Measurements from ENCODE around the gene CNBD2. TPM values are rescaled to one million over a fixed set of nuclear protein-coding genes. Genes with fewer than 3 reads are reported as not detected.

Gene CNBD2
- total RNA-seq, 2 donors from 2014 or later = 3.3 to 4.7 TPM

DNA sequence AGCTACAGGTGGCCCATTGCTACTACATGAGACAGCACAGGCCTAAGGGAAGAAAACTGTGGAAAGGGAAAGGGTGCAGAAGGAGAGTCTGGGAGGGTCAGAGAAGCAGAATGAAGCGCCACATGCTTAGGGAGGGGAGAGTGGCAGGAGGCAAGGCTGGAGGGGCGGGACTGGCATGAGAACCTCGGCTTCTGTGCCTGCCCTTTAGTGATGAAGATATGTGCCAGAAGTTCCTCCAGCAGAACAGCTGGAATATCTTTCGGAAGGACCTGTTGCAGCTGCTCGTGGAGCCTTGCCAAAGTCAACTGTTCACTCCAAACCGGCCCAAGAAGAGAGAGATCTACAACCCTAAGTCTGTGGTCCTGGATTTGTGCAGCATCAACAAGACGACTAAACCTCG is 61.8 kb downstream of the CNBD2 start:
- Histone ChIP-seq H3K27me3 (no peaks in the 10 kb centered on the region), H3K4me3 (no peak overlapping the region), H3K9me3 (no peaks in the 10 kb centered on the region), H3K4me1 (no peaks in the 10 kb centered on the region), H3K9ac (ENCODE audit: low read depth in 2 of 2, low read length in 2 of 2) (no peak overlapping the region), H3K27ac (no peak overlapping the region), H3K36me3 (no peaks in the 10 kb centered on the region)
- no peak for DNase-seq
- intact Hi-C loops (cut with DNase I) = no loop called here
- TF ChIP-seq, protein P1, sequence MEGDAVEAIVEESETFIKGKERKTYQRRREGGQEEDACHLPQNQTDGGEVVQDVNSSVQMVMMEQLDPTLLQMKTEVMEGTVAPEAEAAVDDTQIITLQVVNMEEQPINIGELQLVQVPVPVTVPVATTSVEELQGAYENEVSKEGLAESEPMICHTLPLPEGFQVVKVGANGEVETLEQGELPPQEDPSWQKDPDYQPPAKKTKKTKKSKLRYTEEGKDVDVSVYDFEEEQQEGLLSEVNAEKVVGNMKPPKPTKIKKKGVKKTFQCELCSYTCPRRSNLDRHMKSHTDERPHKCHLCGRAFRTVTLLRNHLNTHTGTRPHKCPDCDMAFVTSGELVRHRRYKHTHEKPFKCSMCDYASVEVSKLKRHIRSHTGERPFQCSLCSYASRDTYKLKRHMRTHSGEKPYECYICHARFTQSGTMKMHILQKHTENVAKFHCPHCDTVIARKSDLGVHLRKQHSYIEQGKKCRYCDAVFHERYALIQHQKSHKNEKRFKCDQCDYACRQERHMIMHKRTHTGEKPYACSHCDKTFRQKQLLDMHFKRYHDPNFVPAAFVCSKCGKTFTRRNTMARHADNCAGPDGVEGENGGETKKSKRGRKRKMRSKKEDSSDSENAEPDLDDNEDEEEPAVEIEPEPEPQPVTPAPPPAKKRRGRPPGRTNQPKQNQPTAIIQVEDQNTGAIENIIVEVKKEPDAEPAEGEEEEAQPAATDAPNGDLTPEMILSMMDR (IDR thresholded peaks at IDR 0.05) = no peak

DNA sequence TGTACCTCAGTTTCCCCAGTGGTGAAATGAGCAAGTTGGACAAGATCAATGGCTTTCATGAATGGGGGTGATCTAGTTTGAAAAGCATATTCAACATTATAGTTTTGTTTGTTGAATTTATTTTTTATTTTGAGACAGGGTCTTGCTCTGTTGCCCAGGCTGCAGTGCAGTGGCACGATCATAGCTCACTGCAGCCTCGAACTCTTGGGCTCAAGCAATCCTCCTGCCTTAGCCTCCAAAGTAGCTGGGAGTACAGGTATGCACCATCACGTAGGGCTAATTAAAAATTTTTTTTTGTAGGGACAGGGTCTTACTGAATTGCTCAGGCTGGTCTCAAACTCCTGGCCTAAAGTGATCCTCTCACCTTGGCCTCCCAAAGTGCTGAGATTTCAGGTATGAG is 63.4 kb downstream of the CNBD2 start:
- TF ChIP-seq, protein P1 (IDR thresholded peaks at IDR 0.05) = no peak
- H3K9me3 ChIP-seq = no peaks in the 10 kb centered on the region
- no peak overlapping the region for H3K27ac ChIP-seq
- H3K27me3 ChIP-seq = no peaks in the 10 kb centered on the region
- no peak for DNase-seq
- no peak overlapping the region for H3K4me3 ChIP-seq
- intact Hi-C loops (cut with DNase I) = no loop called here
- H3K9ac ChIP-seq (ENCODE audit: low read depth in 2 of 2, low read length in 2 of 2) = no peak overlapping the region
- no peaks in the 10 kb centered on the region for H3K4me1 ChIP-seq
- no peaks in the 10 kb centered on the region for H3K36me3 ChIP-seq

DNA sequence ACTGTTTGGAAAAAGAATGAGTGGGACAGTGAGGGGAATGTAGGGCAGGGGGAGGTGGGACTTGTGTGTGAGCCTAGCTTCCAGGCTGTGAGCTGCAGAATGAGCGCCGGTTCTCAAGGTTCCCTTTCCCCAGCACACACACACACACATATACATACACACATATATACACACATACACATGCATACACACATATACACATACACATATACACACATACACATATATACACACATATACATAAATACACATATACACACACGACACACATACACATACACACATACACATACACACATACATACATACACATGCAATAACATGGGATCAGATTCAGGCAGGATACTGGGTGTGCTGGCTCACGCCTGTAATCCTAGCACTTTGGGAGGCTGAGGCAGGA is 66.5 kb downstream of the CNBD2 start:
- no peaks in the 10 kb centered on the region for H3K4me1 ChIP-seq
- H3K9ac ChIP-seq (ENCODE audit: low read depth in 2 of 2, low read length in 2 of 2) = no peak overlapping the region
- H3K36me3 ChIP-seq = no peaks in the 10 kb centered on the region
- no peaks in the 10 kb centered on the region for H3K27me3 ChIP-seq
- no peaks in the 10 kb centered on the region for H3K9me3 ChIP-seq
- TF ChIP-seq, protein P1 (IDR thresholded peaks at IDR 0.05) = no peak
- H3K4me3 ChIP-seq = no peak overlapping the region
- no peak overlapping the region for H3K27ac ChIP-seq
- no peak for DNase-seq
- intact Hi-C loops (cut with DNase I) = no loop called here

DNA sequence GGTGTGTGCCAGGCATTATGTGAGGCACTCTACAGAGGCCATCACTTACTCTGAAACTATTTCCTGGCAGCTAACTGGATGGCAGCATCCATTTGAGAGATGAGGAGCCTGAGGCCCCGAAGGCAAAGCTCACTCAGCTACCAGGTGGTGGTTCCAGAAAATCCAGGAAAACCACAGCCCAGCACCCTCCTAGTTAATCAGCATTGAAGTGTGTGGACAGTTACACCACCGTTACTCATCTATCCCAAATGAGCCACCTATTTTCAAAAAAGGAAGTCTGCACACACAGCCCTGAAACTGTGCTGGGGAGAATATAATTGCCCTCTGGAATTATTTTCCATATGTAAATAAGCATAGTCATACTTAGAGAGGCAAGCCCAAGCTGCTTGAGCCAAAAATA is 67.4 kb downstream of the CNBD2 start:
- no peak for DNase-seq
- intact Hi-C loops (cut with DNase I) = no loop called here
- Histone ChIP-seq H3K9ac (ENCODE audit: low read depth in 2 of 2, low read length in 2 of 2) (no peak overlapping the region), H3K4me3 (no peak overlapping the region), H3K9me3 (no peaks in the 10 kb centered on the region), H3K36me3 (no peaks in the 10 kb centered on the region), H3K27me3 (no peaks in the 10 kb centered on the region), H3K4me1 (no peaks in the 10 kb centered on the region), H3K27ac (no peak overlapping the region)
- TF ChIP-seq, protein P1 (IDR thresholded peaks at IDR 0.05) = no peak

DNA sequence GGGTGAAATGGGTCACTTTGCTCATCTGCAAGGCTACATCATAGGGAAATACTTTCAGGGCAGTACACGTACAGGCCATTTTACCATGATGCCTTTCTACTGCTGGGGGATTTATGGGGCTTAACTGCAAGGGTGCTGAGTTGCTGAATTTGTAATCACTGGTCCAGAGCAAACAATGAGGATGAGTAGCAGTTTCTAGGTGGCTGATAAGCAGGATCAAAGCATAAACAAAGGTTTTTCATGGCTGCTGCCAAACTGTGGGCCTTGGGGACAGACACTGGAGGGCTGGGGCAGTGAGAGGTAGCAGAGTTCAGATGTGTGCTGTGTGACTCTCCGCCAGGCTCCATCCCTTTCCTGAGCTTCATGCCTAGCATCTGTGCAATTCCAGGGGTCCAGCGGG is 68.3 kb downstream of the CNBD2 start:
- no peaks in the 10 kb centered on the region for H3K27me3 ChIP-seq
- H3K4me3 ChIP-seq = no peak overlapping the region
- DNase-seq = no peak
- TF ChIP-seq, protein P1 (IDR thresholded peaks at IDR 0.05) = no peak
- H3K4me1 ChIP-seq = no peaks in the 10 kb centered on the region
- H3K9me3 ChIP-seq = no peaks in the 10 kb centered on the region
- H3K9ac ChIP-seq (ENCODE audit: low read depth in 2 of 2, low read length in 2 of 2) = no peak overlapping the region
- no peaks in the 10 kb centered on the region for H3K36me3 ChIP-seq
- intact Hi-C loops (cut with DNase I) = no loop called here
- H3K27ac ChIP-seq = no peak overlapping the region

DNA sequence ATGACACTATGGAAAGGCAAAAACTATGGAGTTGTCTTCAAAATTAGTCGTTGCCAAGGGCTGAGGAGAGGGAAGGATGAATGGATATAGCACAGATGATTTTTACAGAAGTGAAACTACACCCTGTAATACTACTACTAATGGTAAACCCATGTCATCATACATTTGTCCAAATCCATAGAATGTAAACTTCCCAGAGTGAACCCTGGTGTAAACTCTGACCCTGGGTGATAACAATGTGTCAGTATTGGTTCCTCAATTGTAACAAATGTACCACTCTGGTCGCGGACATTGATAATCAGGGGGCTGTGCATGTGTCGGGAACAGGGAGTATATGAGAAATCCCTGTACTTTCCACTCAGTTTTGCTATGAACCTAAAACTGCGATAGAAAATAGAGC is 72.2 kb downstream of the CNBD2 start:
- Histone ChIP-seq H3K9me3 (no peaks in the 10 kb centered on the region), H3K9ac (ENCODE audit: low read depth in 2 of 2, low read length in 2 of 2) (no peak overlapping the region), H3K4me1 (no peaks in the 10 kb centered on the region), H3K27ac (no peak overlapping the region), H3K4me3 (no peak overlapping the region), H3K36me3 (no peaks in the 10 kb centered on the region), H3K27me3 (no peaks in the 10 kb centered on the region)
- TF ChIP-seq, protein P1 (IDR thresholded peaks at IDR 0.05) = no peak
- DNase-seq = no peak
- intact Hi-C loops (cut with DNase I) = no loop called here
